ENCODE results near the gene CYTH3.

DNA sequence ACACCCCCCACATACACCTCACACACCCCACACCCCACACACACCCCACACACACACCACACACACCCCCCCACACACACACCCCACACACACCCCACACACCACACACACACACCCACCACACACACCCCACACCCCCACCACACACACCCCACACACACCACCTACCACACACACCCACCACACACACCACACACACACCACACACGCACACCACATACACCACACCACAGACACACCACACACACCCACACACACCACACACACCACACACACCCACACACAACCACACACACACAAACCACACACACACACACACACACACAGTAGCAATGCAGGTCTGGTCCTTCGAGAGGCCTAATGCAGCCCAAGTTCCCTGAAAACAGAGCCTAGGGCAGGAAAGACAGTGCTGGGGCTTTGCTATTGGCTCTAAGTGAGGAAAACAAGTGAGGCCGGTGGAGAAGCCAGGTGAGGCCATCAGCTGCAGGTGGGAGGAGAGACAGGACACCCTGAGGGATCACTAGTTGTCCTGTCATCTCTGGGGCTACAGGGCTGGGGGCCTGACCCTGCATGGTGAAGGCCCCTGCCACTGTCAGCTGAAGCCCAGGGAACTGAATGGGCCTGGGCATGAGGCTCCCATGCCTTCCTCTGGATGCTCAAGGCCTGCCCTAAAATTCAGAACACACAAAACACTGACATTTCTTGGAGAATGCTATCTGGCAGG lies 92.6 kb downstream of the CYTH3 start:
- TF ChIP-seq CTCF (IDR thresholded peaks at IDR 0.05) (no peak), POLR2A (IDR thresholded peaks at IDR 0.05) (no peak)
